ENCODE results near the gene OR10H2. TPM values are rescaled to one million over a fixed set of nuclear protein-coding genes. Genes with fewer than 3 reads are reported as not detected.
"Not testable (repeated sequence)": the region's sequence is repeated elsewhere in the genome, so short reads cannot be mapped to it uniquely, and the experiment has no call there.

The OR10H2 gene
- total RNA-seq: not detected

GRCh38 chr19:15727724-15728123, at the start of gene OR10H2:
Gene OR10H2 (plus strand): TSS chr19:15728024. CDS start chr19:15728044, 20 bp downstream.
- ChIA-PET POLR2A (no interaction called here), CTCF (no interaction called here)

DNA sequence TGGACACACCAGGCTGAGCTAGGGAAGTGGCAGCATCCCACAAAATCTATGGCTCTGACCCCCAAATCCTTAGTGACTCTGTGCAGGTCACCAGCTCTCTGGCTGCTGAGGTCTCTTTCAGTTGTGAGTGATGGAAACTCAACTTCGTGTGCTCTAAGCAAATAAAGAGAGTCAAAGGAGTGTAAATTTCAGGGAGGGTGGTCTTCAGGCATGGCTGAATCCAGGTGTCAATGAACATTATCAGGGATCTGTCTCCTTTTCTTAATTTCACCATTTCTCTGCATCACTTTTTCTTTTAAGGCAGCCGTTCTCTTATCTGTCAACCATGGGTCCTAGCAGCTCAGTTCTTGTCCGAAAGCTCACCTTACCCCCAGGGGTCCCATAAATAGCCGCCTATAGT, 48.7 kb upstream of the OR10H2 start:
- POLR2A ChIA-PET: no interaction called here

GRCh38 chr19:15679865-15680264, 48.0 kb upstream of the OR10H2 start:
- CTCF ChIA-PET: not testable (repeated sequence)

More for the DNA sequence above, 48.7 kb upstream of the OR10H2 start:
- CTCF ChIA-PET: no interaction called here

DNA sequence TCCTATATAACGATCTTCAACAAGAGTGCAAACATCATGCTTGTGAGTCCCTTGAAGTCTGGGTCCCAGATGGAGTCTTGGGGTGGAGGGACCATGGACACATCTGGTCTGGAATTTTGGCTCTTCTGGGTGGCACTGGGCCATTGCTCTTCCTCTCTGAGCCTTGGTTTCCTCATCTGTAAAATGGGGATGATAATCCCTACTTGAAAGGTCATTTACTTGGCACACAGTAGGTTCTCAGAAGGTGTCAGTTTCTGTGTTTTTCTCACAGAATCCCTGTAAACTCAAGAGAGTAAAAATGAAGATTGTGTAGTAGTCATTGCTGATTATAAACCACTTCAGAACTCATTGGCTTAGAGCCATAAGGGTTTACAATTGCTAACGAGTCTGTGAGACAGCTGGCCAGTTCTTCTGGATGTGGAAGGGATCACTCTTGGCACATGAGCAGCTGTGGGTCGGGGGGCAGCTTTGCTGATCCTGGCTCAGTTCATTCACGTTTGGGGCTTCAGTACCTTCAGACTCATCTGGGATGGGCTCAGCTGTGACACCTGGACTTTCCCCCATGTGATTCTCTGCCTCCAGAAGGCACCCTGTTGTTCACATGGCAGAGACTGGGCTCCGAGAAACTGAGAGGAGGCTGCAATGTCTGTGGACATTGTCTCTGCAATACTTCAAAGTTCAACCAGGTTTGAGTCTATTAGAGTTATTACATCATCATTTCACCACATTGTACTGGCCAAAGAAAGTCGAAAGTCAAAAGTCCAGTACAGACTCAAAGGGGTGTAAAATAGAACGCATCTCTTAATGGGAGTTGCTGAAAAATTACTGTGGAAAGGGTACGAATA, 47.1 kb upstream of the OR10H2 start:
- ChIA-PET POLR2A (no interaction called here), CTCF (no interaction called here)

More at GRCh38 chr19:15679865-15680264, 48.0 kb upstream of the OR10H2 start:
- POLR2A ChIA-PET: not testable (repeated sequence)

DNA sequence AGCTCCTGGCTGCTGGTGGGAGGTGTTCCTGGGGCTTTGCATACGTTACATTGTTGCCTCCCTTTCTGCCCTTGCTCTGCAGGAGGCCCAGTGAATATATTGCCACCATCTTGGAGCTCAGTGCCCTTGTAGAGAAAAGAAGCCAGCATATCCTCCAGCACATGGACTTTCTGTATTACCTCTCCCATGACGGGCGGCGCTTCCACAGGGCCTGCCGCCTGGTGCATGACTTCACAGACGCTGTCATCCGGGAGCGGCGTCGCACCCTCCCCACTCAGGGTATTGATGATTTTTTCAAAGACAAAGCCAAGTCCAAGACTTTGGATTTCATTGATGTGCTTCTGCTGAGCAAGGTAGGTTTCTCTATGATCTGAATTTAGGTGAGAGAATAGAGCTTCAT, 44.4 kb upstream of the OR10H2 start:
- CTCF ChIA-PET: no interaction called here
- POLR2A ChIA-PET: no interaction called here

DNA sequence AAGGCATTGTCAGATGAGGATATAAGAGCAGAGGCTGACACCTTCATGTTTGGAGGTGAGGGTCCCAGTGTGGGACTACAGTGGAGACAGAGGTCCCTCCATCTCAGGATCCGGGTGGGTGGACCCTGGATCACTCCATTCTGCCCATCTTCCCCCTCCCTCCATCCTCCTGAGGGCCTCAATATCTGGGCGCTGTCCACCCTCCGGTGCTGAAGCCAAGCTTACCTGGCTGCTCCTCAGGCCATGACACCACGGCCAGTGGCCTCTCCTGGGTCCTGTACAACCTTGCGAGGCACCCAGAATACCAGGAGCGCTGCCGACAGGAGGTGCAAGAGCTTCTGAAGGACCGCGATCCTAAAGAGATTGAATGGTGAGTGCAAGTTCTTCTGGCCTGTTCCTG, 43.0 kb upstream of the OR10H2 start:
- ChIA-PET CTCF (no interaction called here), POLR2A (no interaction called here)

DNA sequence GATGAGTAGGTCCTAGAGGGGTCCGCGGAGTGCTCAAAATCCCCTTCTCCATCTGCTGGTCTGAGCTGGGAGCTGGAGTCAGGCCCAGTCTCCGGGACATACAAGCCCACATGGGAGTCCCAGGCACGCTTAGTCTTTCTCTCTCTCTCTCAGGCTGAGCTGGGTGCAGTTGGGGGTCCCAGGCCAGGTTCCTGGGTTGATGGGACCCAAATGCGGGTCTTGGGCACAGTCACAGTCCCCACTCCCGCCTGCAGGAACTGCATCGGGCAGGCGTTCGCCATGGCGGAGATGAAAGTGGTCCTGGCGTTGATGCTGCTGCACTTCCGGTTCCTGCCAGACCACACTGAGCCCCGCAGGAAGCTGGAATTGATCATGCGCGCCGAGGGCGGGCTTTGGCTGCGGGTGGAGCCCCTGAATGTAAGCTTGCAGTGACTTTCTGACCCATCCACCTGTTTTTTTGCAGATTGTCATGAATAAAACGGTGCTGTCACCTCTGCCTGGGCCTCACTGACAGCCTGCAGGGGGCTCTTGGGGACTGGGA, 31.1 kb upstream of the OR10H2 start:
- ChIA-PET CTCF (no interaction called here), POLR2A (no interaction called here)

GRCh38 chr19:15701757-15702533, 25.9 kb upstream of the OR10H2 start:
- POLR2A ChIA-PET: no interaction called here
- CTCF ChIA-PET: interaction anchor here (0.6 kb wide), 1 partner anchor 14 kb away, joined by 3 read pairs; no protein-coding TSS in a partner anchor

GRCh38 chr19:15702534-15702930, 25.3 kb upstream of the OR10H2 start:
- ChIA-PET CTCF (interaction anchor here (0.6 kb wide), 1 partner anchor 15 kb away, joined by 3 read pairs; no protein-coding TSS in a partner anchor), POLR2A (no interaction called here)

DNA sequence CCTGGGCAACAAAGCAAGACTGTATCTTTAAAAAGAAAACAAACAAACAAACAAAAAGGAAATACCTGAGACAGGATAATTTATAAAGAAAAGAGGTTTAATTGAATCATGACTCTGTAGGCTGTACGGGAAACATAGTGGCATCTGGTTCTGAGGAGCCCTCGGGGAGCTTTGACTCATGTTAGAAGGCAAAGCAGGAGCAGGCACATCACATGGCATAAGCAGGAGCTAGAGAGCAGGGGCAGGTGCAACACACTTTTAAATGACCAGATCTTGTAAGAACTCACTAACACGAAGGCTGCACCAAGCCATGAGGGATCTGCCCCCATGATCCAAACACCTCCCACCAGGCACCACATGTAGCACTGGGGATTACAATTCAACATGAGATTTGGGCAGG, 13.2 kb upstream of the OR10H2 start:
- POLR2A ChIA-PET: no interaction called here
- CTCF ChIA-PET: no interaction called here

- ChIA-PET POLR2A (no interaction called here), CTCF (no interaction called here)
Observed at GRCh38 chr19:15715642-15716041, 12.2 kb upstream of the OR10H2 start.

DNA sequence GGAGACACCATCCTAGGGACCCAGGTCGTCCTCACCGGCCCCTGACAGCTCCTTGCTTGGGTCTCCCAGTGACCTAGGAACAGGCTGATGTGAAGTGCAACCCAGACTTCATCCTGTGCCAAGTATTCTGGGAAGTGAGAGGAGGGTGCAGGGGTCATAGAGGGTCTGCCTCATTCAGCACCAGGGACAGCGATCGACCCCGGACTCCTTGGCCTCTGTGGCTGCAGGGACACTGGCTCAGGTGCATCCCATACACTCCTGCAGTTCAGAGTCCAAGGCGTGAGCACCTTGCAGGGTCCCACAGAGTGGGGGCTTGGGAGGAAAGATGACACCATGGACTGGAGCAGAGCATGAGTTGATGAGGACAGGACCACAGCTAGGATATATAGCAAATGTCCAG, 10.0 kb upstream of the OR10H2 start:
- ChIA-PET POLR2A (no interaction called here), CTCF (no interaction called here)

GRCh38 chr19:15721268-15721667, 6.6 kb upstream of the OR10H2 start:
- CTCF ChIA-PET: no interaction called here
- POLR2A ChIA-PET: no interaction called here

DNA sequence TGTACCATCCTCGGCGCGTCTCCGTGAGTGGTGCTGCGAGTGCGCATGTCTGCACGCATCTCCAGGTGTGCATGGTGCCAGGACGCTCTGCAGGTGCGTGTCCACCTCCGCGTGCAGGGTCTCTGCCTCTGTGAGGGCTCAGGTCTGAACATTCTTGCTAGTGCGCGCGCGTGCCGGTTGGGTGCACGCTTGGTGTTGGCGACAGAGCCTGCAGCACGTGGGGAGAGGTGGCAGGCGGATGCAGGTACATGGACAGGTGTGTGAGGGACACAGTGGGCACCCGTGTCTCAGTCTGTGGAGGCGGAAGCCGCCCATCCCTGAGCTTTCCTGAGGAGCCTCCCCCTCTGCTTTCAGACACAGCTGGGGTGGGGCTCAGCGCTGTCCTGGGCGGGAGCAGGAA, 4.9 kb upstream of the OR10H2 start:
- POLR2A ChIA-PET: no interaction called here
- CTCF ChIA-PET: no interaction called here

DNA sequence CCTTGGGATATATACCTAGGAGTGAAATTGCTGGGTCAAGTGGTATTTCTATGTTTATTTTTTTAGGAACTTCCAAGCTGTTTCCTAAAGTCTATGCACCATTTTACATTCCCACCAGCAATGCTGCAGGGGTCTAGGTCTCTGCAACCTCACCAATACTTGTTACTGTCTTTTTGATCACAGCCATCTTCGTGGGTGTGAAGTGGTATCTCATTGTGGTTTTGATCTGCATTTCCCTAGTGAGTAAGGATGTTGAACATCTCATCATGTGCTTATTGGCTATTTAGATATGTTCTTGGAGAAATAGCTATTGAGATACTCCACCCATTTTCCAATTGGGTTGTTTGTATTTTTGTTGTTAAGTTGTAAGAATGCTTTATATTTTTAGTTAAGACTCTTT, 2.7 kb downstream of the OR10H2 start:
- CTCF ChIA-PET: no interaction called here
- POLR2A ChIA-PET: no interaction called here

GRCh38 chr19:15732388-15732787, 4.6 kb downstream of the OR10H2 start:
- ChIA-PET CTCF (no interaction called here), POLR2A (no interaction called here)

DNA sequence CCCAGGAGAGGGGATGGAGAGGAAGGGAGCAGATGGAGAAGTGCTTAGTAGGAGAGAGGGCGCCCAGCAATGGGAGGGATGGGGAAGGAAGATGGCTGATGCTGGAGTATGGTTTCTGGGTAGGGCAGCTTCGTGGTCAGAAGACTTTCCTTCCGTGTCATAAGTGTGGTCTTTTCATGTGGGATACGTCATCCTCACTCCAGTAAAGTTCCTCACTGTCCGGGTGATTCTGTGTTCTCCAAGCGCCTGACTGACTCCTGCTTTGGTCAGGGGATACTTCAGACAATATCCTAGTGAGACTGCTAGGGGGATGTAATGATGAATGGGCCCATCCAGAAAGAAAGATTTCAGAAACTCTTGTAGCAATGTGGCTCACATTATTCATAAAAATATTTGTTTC, 6.1 kb downstream of the OR10H2 start:
- ChIA-PET POLR2A (no interaction called here), CTCF (no interaction called here)

- ChIA-PET POLR2A (no interaction called here), CTCF (no interaction called here)
Observed at GRCh38 chr19:15737722-15738121, 9.9 kb downstream of the OR10H2 start, which contains the start of gene OR10H3. Gene OR10H3 (plus strand): TSS chr19:15737985. CDS start chr19:15741393, 3,408 bp downstream.

DNA sequence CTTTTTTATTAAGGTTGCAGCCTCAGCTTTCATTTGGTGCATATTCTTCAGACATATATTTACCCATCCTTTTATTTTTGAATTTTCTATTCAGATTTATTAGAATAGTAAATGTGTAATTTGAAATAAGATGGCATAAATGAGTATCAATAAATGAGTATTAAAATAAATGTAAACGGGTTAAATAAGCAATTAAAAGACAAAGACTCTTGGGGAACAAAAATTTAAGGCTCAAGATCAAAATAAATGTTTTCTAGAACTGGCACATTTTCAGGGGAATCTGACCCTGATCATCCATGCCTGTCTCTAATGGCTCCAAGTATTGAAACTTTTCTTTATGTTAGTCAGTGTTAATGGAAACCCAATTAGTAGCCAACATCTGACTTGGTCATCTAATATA, 13.0 kb downstream of the OR10H2 start:
- CTCF ChIA-PET: interaction anchor here (1.2 kb wide), 1 partner anchor 441 kb away, joined by 3 read pairs; no protein-coding TSS in a partner anchor
- POLR2A ChIA-PET: no interaction called here

DNA sequence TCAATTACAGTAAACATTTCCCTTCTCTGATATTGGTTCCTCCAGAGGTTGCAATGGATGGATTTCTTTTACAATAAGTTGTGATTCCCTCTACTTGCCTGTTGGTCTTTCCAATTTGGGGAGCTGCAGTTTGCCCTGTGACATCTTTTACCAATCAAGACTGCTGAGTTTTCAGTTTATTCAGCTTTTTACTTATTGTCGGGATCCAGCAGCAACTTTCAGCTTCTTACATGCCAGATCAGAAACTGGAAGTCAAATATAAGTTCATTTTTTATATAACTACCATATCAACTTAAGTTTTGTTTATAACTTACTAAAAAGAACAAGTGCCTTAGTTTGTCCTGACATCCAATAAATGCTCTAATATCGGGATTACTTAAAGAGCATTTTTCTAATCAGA, 20.4 kb downstream of the OR10H2 start:
- POLR2A ChIA-PET: no interaction called here
- CTCF ChIA-PET: no interaction called here

DNA sequence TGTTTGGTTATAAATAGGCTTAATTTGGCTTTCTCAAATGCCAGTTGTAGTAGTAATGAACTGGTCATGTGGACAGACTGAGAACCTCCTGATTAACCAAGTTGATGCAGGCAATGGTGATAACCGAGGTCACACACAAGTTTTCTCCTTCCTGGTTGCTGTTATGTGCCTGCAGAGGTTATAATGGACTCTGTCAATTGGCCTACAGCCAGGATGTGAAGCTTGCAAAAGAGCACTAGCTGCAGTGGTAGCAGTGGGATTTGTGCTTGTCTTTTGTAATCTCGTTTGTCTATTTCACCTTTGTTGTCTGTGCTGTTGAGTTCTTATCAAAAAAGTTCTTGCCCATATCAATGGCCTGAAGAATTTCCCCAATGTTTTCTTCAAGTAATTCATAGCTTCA, 30.6 kb downstream of the OR10H2 start:
- CTCF ChIA-PET: no interaction called here
- POLR2A ChIA-PET: no interaction called here
